SK-N-SH (cell line): ENCODE data around the gene ARHGEF17. TPM values are rescaled to one million over a fixed set of nuclear protein-coding genes. Genes with fewer than 3 reads are reported as not detected.
A peak's percentile ranks its signal among the peaks of the same experiment; 100 is the strongest.

Source experiments
- CTCF ChIA-PET: fragments of 300-600, 350-600 bp; formaldehyde crosslinking; extraction: SDS; loops from one replicate; lab custom pipeline; 2021; lab: Yijun Ruan, JAX
- POLR2A ChIA-PET: fragments of 350-600 bp; sonication (Branson Sonifier 250); formaldehyde crosslinking; extraction: SDS; loops from one replicate; lab custom pipeline; 2020; ENCODE audit warnings: antibody characterized with exemption, inconsistent platforms; lab: Yijun Ruan, JAX
- DNase-seq: peaks from one replicate; pipeline ENCODE4 v3.0.0; 2012
- H2AFZ ChIP-seq: fragments of 200-600 bp; sonication (generic); 2 replicates; pipeline ENCODE4 v1.8.1; 2016; ENCODE audit warnings: antibody characterized with exemption, mild to moderate bottlenecking, low read depth
- H3F3A ChIP-seq: fragments of 200-600 bp; sonication (generic); replicated peaks from 2 replicates; pipeline ENCODE3; 2016; ENCODE audit warnings: antibody characterized with exemption, mild to moderate bottlenecking; ENCODE audit not compliant: insufficient read depth
- H3K27ac ChIP-seq, 2 experiments: fragments of 200-500 bp in 1 of 2; fragments of 200-600 bp in 1 of 2; sonication (Bioruptor generic) in 1 of 2; sonication (generic), shearing (Covaris generic) in 1 of 2; 2 replicates each; pipeline versions ENCODE4 v1.5.1 to v1.6.1; 2014 to 2016; ENCODE audit warnings: low read depth in 2 of 2, inconsistent platforms in 1 of 2, low read length in 1 of 2, mild to moderate bottlenecking in 1 of 2, mixed read lengths in 1 of 2
- H3K27me3 ChIP-seq: fragments of 200-600 bp; sonication (generic), shearing (Covaris generic); 2 replicates; pipeline ENCODE4 v1.6.1; 2016; ENCODE audit warnings: mixed run types; ENCODE audit not compliant: insufficient read depth
- H3K36me3 ChIP-seq, 2 experiments: fragments of 200-500 bp in 1 of 2; fragments of 200-600 bp in 1 of 2; sonication (Bioruptor generic) in 1 of 2; sonication (generic) in 1 of 2; replicated peaks in 1 of 2; 2 replicates each; pipeline versions ENCODE3 to v1.5.1; 2014 to 2016; ENCODE audit warnings: low read length in 1 of 2, mild to moderate bottlenecking in 1 of 2; ENCODE audit not compliant: insufficient read depth in 2 of 2, control insufficient read depth in 1 of 2
- H3K4me1 ChIP-seq, 2 experiments: fragments of 200-500 bp in 1 of 2; fragments of 200-600 bp in 1 of 2; sonication (Bioruptor generic) in 1 of 2; sonication (generic), shearing (Covaris generic) in 1 of 2; 2 replicates each; pipeline versions ENCODE4 v1.5.1 to v1.6.1; 2014 to 2016; ENCODE audit warnings: low read depth in 1 of 2, low read length in 1 of 2, mixed run types in 1 of 2; ENCODE audit not compliant: insufficient read depth in 2 of 2, control insufficient read depth in 1 of 2
- H3K4me2 ChIP-seq: fragments of 200-600 bp; sonication (generic), shearing (Covaris generic); 2 replicates; pipeline ENCODE4 v1.6.1; 2017; ENCODE audit warnings: mixed run types
- H3K4me3 ChIP-seq, 2 experiments: fragments of 200-500 bp in 1 of 2; fragments of 200-600 bp in 1 of 2; sonication (Bioruptor generic) in 1 of 2; sonication (generic), shearing (Covaris generic) in 1 of 2; 2 replicates each; pipeline versions ENCODE4 v1.5.1 to v1.8.1; 2014 to 2016; ENCODE audit warnings: low read depth in 2 of 2, inconsistent platforms in 1 of 2, low read length in 1 of 2, mild to moderate bottlenecking in 1 of 2, mixed read lengths in 1 of 2, moderate library complexity in 1 of 2
- H3K79me2 ChIP-seq: fragments of 200-600 bp; sonication (generic); 2 replicates; pipeline ENCODE4 v1.8.1; 2017; ENCODE audit warnings: mild to moderate bottlenecking; ENCODE audit not compliant: insufficient read depth
- H3K9ac ChIP-seq: fragments of 200-600 bp; sonication (generic); 2 replicates; pipeline ENCODE4 v1.6.1; 2017; ENCODE audit warnings: mixed run types
- H3K9me2 ChIP-seq: fragments of 200-600 bp; sonication (generic); 2 replicates; pipeline ENCODE4 v1.6.1; 2017; ENCODE audit warnings: mixed run types
- H3K9me3 ChIP-seq: fragments of 200-600 bp; sonication (generic); 2 replicates; pipeline ENCODE4 v1.6.1; 2017; ENCODE audit warnings: mixed run types, mild to moderate bottlenecking, moderate library complexity
- H4K20me1 ChIP-seq: fragments of 200-600 bp; sonication (generic); 2 replicates; pipeline ENCODE4 v1.6.1; 2017; ENCODE audit warnings: mild to moderate bottlenecking, mixed run types; ENCODE audit not compliant: insufficient read depth
- CHD2 ChIP-seq: fragments of 150-350 bp; IDR thresholded peaks from 2 replicates; pipeline ENCODE4 v1.6.1; 2018; ENCODE audit warnings: low read length; ENCODE audit not compliant: partially characterized antibody
- EP300 ChIP-seq, 2 experiments: IDR thresholded peaks; 2 replicates each; pipeline versions ENCODE4 v1.4.0 to v1.6.1; 2012; ENCODE audit warnings: borderline replicate concordance in 1 of 2, low read depth in 1 of 2, low read length in 1 of 2
- EZH2phosphoT487 ChIP-seq: fragments of 200-600 bp; sonication (generic); IDR thresholded peaks from 2 replicates; pipeline ENCODE4 v1.6.1; 2017; ENCODE audit warnings: low read depth, mixed run types, mild to moderate bottlenecking, antibody characterized with exemption, moderate library complexity, borderline replicate concordance
- FOSL2 ChIP-seq: IDR thresholded peaks from 2 replicates; pipeline ENCODE4 v1.4.0; 2012; ENCODE audit warnings: low read depth, mild to moderate bottlenecking, moderate library complexity, borderline replicate concordance
- FOXM1 ChIP-seq: IDR thresholded peaks from 2 replicates; pipeline ENCODE4 v1.4.0; 2012; ENCODE audit warnings: low read depth, mild to moderate bottlenecking
- JUND ChIP-seq: IDR thresholded peaks from 2 replicates; pipeline ENCODE4 v1.4.0; 2012
- MXI1 ChIP-seq: IDR thresholded peaks from 2 replicates; pipeline ENCODE4 v1.6.1; 2012; ENCODE audit warnings: mild to moderate bottlenecking, low read depth, low read length, improper control_type of control experiment
- NFIC ChIP-seq: IDR thresholded peaks from 2 replicates; pipeline ENCODE4 v1.4.0; 2012; ENCODE audit warnings: borderline replicate concordance
- NRF1 ChIP-seq: IDR thresholded peaks from 2 replicates; pipeline ENCODE4 v1.6.1; 2012; ENCODE audit warnings: low read depth, mild to moderate bottlenecking, low read length
- POLR2AphosphoS5 ChIP-seq: IDR thresholded peaks from 2 replicates; pipeline ENCODE4 v1.6.1; 2012; ENCODE audit warnings: low read depth, low read length
- RAD21 ChIP-seq: IDR thresholded peaks from 2 replicates; pipeline ENCODE4 v1.6.1; 2012; ENCODE audit warnings: mild to moderate bottlenecking, low read length
- RCOR1 ChIP-seq: fragments of 150-350 bp; IDR thresholded peaks from 2 replicates; pipeline ENCODE4 v1.6.1; 2017; ENCODE audit warnings: antibody characterized with exemption, low read length
- RFX5 ChIP-seq: IDR thresholded peaks from 2 replicates; pipeline ENCODE4 v1.6.1; 2012; ENCODE audit warnings: mild to moderate bottlenecking, improper control_type of control experiment, low read length
- RXRA ChIP-seq: IDR thresholded peaks from 2 replicates; pipeline ENCODE4 v1.4.0; 2012; ENCODE audit warnings: low read depth, mild to moderate bottlenecking, borderline replicate concordance
- SMC3 ChIP-seq: IDR thresholded peaks from 2 replicates; pipeline ENCODE4 v1.6.1; 2012; ENCODE audit warnings: low read depth, low read length, improper control_type of control experiment
- TAF1 ChIP-seq: IDR thresholded peaks from 2 replicates; pipeline ENCODE4 v1.6.1; 2012; ENCODE audit warnings: low read depth, mild to moderate bottlenecking, low read length, moderate library complexity, borderline replicate concordance
- TCF12 ChIP-seq: IDR thresholded peaks from 2 replicates; pipeline ENCODE4 v1.4.0; 2012
- WGBS: methylation state at CpG from one replicate; pipeline ENCODE4 v1.1.6; 2017; ENCODE audit warnings: low lambda C conversion rate; 5-methylcytosine and 5-hydroxymethylcytosine counted together
- polyA plus RNA-seq, 3 experiments: library from polyadenylated mRNA; depleted of rRNA; stranded (reverse); fragments of >200 nt; gene quantifications; 2 replicates each; pipeline ENCODE4 v1.2.3, GENCODE V29; 2012
- TF ChIP-seq, protein P1 (sequence below): IDR thresholded peaks from 2 replicates; pipeline ENCODE4; 2012
- TF ChIP-seq, protein P2 (sequence below): IDR thresholded peaks from 2 replicates; pipeline ENCODE4 v1.4.0; 2012; ENCODE audit warnings: low read depth
- TF ChIP-seq, protein P3 (sequence below): IDR thresholded peaks from 2 replicates; pipeline ENCODE4 v1.4.0; 2012; ENCODE audit warnings: low read depth, borderline replicate concordance
- TF ChIP-seq, protein P4 (sequence below): IDR thresholded peaks from 2 replicates; pipeline ENCODE4 v1.4.0; 2012; ENCODE audit warnings: low read depth, borderline replicate concordance

Gene ARHGEF17
- polyA plus RNA-seq, 1 of the 3 experiments (the other 2 are of a cell fraction) = 45.9 TPM

DNA sequence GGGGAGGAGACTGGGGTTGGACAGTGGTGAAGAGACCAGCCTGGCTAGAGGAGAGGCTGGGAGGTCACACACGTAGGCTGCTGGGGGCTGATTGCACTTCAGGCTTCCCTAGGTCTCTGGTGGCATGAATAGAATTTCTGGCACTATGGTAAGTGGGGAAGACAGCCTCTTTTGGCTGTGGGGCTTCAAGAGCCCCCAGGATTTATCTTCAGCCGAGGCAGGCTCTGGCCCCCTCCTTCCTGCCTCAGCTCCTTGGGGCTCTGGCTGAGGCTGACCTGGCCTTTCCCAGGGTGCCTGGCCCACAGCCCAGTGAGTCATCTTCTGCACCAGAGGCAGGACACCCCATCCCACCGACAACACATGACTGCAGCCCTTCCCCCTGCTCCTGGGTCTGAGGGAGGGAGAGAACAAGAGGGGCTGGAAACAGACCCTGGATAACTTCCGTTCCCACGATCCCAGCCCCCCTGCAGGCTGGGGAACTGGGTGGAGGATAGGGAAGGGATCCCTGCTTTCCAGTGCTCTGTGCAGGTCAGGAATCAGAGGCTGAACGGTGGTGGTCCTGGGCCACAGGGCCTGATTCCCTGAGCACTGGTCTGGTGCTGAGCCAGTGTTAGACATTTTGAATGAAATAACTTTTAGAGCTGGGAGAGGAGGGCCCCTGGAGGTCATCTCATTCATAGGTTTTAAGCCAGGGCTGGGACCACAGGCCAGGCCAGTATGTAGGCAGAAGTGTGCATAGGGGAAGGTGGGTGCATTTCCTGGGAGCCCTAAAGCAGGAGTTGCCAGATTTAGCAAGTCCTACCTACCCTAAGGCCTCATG is 26.5 kb downstream of the ARHGEF17 start:
- Histone ChIP-seq H2AFZ (no peak overlapping the region), H3K9me3 (no peaks in the 10 kb centered on the region), H3F3A (peaks cover 44% of the 10 kb centered on the region), H3K4me1 (peaks cover 54% of the 10 kb centered on the region in 2 experiments), H4K20me1 (peaks cover 40% of the 10 kb centered on the region), H3K9me2 (no peaks in the 10 kb centered on the region)
- WGBS = 6% methylated on average over 5 of the region's 6 CpGs
- POLR2A ChIA-PET = interaction anchor here (0.7 to 1.5 kb wide), 3 partner anchors 20 to 59 kb away, joined by 3 to 19 read pairs (median 3); partner anchors contain the start of gene ARHGEF17
- peak; percentile 83 for DNase-seq
- TF ChIP-seq, protein P1, sequence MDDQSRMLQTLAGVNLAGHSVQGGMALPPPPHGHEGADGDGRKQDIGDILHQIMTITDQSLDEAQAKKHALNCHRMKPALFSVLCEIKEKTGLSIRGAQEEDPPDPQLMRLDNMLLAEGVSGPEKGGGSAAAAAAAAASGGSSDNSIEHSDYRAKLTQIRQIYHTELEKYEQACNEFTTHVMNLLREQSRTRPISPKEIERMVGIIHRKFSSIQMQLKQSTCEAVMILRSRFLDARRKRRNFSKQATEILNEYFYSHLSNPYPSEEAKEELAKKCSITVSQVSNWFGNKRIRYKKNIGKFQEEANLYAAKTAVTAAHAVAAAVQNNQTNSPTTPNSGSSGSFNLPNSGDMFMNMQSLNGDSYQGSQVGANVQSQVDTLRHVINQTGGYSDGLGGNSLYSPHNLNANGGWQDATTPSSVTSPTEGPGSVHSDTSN = no peak; the same call in 1 of the 2 replicates
- TF ChIP-seq, protein P2, sequence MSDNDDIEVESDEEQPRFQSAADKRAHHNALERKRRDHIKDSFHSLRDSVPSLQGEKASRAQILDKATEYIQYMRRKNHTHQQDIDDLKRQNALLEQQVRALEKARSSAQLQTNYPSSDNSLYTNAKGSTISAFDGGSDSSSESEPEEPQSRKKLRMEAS = peak; percentile 63
- TF ChIP-seq POLR2AphosphoS5 = peak; percentile 52; the same call in 1 of the 2 replicates
- TF ChIP-seq FOXM1 = no peak; the same call in 1 of the 2 replicates
- TF ChIP-seq, protein P3, sequence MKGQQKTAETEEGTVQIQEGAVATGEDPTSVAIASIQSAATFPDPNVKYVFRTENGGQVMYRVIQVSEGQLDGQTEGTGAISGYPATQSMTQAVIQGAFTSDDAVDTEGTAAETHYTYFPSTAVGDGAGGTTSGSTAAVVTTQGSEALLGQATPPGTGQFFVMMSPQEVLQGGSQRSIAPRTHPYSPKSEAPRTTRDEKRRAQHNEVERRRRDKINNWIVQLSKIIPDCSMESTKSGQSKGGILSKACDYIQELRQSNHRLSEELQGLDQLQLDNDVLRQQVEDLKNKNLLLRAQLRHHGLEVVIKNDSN = peak; percentile 72; the same call in 1 of the 2 replicates
- peak; percentile 90 for TF ChIP-seq FOSL2
- TF ChIP-seq, protein P4, sequence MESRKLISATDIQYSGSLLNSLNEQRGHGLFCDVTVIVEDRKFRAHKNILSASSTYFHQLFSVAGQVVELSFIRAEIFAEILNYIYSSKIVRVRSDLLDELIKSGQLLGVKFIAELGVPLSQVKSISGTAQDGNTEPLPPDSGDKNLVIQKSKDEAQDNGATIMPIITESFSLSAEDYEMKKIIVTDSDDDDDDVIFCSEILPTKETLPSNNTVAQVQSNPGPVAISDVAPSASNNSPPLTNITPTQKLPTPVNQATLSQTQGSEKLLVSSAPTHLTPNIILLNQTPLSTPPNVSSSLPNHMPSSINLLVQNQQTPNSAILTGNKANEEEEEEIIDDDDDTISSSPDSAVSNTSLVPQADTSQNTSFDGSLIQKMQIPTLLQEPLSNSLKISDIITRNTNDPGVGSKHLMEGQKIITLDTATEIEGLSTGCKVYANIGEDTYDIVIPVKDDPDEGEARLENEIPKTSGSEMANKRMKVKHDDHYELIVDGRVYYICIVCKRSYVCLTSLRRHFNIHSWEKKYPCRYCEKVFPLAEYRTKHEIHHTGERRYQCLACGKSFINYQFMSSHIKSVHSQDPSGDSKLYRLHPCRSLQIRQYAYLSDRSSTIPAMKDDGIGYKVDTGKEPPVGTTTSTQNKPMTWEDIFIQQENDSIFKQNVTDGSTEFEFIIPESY = no peak
- TF ChIP-seq RAD21 = peak; percentile 45; the same call in 1 of the 2 replicates
- peak; percentile 78 for TF ChIP-seq TCF12
- TF ChIP-seq MXI1 = peak; percentile 53; the same call in 1 of the 2 replicates
- no peak for TF ChIP-seq RCOR1
- peak; percentile 79; the same call in 1 of the 2 replicates for TF ChIP-seq JUND
- no peak for TF ChIP-seq TAF1
- peak; percentile 96 for TF ChIP-seq NFIC
- TF ChIP-seq EP300 (IDR thresholded peaks at IDR 0.05; ENCODE audit: borderline replicate concordance in 1 of 2, low read depth in 1 of 2, low read length in 1 of 2) = peak in 1 of 2 experiments; percentile 17; a peak in 2 of 4 replicates
- peak; percentile 83 for TF ChIP-seq CHD2
- TF ChIP-seq RXRA = peak; percentile 85; the same call in 1 of the 2 replicates
- no peak for TF ChIP-seq NRF1
- no peak for TF ChIP-seq EZH2phosphoT487
- TF ChIP-seq SMC3 = peak; percentile 22; the same call in 1 of the 2 replicates
- no peak; the same call in 1 of the 2 replicates for TF ChIP-seq RFX5
- TF ChIP-seq, all 33 proteins: peak for 13
- Histone ChIP-seq H3K4me2 (peak overlapping the region; percentile 80), H3K9ac (peak overlapping the region; percentile 65; the same call in 1 of the 2 replicates), H3K27me3 (no peaks in the 10 kb centered on the region), H3K4me3 (peak overlapping the region; percentile 1 to 7; a peak in 2 of 4 replicates), H3K27ac (peak overlapping the region; percentile 97 to 98), H3K36me3 (peaks cover 2 to 12% of the 10 kb centered on the region in 2 experiments), H3K79me2 (peaks cover 97% of the 10 kb centered on the region)
- CTCF ChIA-PET = interaction anchor here (0.7 to 10.6 kb wide), 39 partner anchors 10 to 568 kb away, joined by 3 to 395 read pairs (median 6); partner anchors contain the start of genes ARHGEF17 and RELT
